ELF-1 (cell line): Measurements from ENCODE around the gene TMPRSS13.
"Not testable (repeated sequence)": the region's sequence is repeated elsewhere in the genome, so short reads cannot be mapped to it uniquely, and the experiment has no call there.

Source experiments
- DNase-seq: peaks from one replicate; pipeline ENCODE4 v3.0.0-alpha.2; 2016; ENCODE audit warnings: low read depth, low spot score

TMPRSS13 gene

DNA sequence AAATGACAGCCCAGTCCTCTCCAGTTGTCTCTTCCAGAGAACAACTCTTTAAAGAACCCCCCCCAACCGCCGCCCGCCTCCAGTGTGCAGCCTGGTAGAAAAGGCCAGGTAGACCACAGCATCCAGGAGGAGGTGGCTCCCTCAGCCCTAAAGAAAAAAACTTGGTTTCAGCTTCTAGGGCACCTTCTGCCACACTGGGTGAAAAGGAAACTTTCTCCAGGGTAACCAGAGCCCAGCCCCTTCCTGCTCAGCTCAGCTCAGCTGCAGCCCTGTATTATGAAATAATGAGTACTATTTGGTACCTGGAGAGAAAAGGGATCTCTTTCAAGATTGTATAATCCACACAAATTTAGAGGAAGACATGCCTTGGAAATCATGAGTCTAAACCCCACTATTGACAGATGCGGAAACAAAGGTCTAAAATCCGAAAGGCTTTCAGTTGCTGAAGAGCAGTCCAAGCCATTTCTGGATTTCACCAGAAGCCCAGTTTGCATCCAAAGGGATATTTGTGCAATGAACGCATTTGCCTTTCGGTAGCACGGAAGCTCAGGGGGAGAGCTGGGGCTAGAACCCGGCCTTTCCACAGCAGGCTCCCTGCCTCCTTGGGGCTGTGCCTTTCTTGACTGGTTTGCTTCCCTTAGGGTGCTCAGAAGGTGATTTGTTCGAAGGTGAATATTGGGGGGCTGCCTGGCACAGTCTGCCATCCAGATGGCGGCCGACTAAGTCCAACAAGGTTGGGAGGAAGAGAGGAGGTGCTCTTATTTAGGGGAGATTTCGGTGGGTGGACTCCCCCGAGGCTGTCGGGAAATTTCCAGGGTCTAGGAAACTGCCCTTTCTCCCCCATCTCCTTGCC lies 56.0 kb downstream of the TMPRSS13 start:
- no peak for DNase-seq

DNA sequence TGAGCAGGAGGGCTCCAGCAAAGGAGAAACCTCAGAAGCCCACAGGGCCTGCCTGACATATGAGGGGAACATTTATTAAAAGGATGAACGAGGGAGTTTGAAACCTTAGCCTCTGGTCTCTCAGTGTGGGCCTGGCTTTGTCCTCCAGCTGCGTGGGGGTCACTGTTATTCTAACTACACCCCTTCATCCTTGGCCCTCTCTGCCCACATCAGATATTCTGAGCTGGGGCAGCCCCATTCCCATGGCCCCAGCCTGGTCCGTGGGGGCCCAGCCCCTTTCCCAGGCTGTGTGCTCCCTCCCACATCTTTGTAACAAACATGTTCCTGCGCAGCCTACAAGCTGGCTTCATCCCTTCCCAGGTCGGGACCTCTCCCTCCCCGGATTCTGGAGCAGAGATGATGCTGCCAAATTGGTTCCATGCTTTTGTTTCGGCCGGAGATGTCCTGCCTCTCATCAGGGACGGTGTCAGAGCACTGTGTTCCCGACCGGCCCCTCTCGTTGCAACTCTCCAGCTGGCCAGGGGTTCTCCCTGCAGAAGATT lies 56.7 kb downstream of the TMPRSS13 start:
- no peak for DNase-seq

DNA sequence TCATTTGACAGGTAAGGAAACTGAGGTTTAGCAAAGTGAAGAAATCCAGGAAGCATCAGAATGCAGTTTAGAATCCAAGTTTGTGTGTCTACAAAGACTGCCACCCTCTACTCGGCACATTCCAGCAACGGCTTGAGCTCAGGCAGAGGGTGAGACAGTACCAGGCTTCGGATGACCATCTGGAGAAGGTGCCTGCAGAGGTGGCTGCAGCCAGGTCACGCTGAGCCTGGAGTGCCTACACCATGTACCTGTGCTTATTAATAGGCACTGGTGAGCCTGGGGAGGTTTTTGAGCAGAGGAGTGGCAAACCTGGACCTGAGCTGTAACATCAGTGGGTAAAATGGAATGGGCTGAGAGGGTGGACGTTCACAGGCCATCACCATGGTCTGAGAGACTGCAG lies 57.4 kb downstream of the TMPRSS13 start:
- no peak for DNase-seq

DNA sequence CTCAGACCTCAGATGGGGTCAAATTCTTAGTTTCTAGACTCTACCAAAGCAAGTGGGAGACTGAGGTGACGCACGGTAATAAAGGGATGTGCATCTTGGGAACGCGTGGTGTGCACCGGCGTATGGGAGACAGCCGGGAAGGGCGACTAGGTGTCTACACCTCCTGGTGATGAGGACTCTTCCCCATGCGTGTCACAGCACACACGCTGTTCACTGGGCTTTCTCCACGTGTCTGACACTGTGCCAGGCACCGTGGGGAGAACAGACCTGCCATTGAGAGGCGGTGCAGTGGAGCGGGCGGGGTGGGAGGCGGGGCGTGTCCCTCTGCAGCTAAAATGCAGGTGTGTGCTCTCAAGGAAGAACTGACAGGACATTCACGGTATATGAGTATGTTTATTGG lies 58.0 kb downstream of the TMPRSS13 start:
- no peak for DNase-seq

DNA sequence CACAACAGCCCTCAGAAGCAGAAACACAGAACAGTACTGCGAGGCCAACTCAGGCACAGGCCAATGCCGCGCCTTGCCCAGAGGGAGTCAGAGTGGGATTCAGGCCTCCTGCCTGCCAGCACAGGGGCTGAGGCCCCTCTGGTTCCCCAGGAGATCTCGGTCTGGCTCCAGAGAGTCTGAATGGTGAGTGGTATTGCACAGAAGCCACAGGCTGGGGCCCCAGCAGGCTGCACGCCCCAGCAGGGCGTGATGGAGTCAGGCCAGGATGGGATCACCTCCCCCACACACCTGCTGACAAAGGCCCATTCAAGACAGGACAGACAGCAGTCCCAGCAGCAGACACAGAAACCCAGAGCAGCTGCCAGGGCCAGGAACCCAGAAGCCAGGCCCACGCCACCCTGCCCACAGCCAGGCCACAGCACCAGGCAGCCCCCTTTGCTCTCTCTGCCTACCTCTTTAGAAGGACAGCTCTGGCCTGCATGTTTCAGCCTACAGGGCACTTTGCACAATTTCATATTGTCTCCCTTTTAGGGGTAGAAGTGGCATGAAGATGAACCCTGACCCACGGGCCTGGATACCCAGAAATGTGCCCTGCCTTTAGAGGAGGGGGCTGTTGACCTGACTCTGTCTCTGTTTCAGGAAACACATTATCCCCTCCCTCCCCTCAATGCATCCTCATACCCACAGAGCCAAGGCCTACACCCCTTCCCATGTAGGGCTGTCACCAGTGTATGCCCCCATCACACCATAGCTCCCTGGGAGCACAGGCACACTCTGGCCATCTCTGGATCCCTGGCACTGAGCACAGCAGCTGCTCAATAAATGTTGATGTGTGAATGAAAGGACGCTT lies 58.9 kb downstream of the TMPRSS13 start:
- DNase-seq = no peak

DNA sequence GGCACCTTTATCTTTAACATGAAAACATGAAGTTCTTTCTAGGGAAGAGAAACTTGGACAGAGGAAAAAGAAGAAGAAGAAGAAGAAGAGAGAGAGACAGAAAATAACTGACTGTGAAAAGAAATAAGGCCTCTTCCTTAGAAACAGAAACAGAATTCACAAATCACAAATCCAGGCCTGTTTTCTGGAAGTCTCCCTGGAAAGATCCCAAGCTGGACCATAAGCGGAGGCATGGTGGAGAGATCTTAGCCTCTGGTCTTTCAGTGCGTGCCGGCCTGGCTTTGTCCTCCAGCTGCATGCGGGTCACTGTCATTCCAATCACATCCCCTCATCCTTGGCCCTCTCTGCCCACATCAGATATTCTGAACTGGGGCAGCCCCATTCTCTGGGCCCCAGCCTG lies 59.6 kb downstream of the TMPRSS13 start:
- DNase-seq = no peak

DNA sequence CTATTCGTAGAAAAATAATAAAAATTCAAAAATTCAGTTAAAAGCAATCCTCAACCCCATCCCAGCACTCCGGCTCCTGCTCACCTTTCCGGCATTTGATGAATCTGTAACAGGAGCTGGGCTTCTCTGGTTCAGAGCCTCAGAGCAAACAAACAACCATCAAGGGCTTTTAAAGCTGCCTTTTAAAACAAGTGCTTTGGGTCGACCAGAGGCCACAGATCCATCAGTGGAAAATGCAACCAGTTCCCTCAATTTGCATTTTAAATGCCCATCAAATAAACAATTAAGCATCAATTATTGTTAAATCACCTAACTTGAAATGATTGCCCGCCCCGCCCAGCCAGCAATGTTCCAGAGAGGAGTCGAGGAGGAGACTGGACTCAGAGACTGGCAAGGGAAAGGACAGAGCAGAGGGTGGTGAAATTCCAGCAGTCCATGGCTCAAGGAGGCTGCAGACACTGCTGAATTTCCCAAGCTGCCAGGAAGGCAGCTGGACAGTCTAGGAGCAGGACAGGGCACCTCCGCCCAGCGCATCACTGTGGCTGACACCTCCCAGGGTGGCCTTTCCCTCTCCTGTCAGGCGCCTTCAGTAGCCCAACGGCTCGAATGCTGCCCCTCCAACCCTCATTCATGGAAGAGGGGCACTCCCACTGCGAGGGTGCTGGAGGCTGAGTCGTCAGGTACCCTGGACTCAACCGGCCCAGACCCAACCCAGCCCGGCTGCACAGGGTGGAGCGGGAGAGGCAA lies 60.2 kb downstream of the TMPRSS13 start:
- DNase-seq = no peak

DNA sequence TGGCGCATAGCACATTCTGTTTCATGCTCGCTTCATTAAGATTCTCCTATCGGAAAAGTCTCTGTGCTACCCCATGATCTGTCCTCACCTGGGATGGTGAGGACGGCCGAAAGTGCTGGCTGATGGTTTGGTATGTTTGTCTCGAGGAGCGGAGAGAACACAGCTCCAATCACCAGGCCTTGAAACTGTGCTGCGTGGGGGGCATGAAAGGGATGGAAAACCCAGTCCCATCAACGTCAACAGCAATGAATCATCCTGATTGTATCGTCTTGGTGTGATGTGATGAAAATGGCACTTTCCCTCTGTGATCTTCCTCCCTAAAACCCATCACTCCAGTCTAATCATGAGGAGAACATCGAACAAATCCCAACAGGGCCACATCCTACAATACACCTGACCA lies 61.1 kb downstream of the TMPRSS13 start:
- DNase-seq = no peak

DNA sequence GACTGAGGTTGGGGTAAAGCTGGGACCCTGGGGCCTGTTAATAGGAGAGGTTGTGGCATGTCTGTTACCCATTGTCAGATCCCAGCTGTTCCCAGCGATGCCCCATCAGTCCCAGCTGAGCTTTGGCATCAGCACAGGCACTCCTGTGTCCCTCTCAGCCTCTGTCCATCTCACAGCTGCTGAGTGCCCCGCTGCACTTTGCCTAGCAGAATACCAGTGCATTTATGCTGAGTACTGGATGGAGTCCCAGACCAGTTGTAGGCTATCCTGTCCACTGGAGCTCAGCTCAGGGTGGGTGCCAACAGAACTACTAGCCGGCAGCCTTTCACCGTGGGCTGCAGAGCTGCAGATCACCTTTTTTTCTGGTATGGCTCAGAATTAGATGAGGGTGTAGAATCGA lies 62.7 kb downstream of the TMPRSS13 start:
- no peak for DNase-seq

DNA sequence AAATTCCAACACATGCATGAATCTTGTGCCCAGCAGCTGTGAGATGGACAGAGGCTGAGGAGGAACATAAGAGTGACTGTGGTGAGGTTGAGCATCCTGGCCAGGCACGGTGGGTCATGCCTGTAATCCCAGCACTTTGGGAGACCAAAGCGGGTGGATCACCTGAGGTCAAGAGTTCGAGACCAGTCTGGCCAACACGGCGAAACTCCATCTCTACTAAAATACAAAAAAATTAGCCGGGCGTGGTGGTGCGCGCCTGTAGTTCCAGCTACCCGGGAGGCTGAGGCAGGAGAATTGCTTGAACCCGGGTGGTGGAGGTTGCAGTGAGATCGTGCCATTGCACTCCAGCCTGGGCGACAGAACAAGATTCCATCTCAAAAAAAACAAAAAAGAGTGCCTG lies 63.7 kb downstream of the TMPRSS13 start:
- not testable (repeated sequence) for DNase-seq

DNA sequence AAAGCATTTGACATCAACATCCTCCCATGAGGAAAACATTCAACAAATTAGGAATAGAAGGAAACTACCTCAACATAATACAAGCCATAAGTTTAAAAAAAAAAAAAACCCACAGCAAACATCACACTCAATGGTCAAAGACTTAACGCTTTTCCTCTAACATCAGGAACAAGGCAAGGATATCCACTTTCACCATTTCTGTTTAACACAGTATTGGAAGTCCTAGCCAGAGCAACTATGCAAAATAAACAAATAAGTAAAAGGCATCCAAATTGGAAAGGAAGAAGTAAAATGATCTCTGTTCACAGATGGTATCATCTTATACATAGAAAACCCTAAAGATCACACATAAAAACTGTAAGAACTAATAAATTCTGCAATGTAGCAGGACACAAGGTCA lies 65.8 kb downstream of the TMPRSS13 start:
- DNase-seq = no peak

DNA sequence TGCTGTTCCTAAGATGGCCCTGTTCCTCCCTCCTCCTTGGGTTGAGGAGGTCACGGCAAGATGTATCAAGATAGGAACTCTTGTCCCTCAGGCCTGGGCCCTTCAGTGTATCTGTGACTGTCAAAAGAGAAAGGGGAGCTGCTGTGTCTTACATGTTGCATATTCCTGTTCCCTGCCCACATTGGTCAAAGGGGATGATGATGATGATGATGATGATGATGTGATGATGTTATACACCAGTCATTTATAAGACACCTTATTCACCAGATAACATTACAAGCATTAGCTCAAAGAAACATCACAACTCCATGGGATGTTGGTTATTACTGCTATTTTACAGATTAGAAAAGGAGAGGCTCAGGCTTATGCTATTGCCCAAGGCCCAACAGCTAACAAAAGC lies 66.4 kb downstream of the TMPRSS13 start:
- no peak for DNase-seq

DNA sequence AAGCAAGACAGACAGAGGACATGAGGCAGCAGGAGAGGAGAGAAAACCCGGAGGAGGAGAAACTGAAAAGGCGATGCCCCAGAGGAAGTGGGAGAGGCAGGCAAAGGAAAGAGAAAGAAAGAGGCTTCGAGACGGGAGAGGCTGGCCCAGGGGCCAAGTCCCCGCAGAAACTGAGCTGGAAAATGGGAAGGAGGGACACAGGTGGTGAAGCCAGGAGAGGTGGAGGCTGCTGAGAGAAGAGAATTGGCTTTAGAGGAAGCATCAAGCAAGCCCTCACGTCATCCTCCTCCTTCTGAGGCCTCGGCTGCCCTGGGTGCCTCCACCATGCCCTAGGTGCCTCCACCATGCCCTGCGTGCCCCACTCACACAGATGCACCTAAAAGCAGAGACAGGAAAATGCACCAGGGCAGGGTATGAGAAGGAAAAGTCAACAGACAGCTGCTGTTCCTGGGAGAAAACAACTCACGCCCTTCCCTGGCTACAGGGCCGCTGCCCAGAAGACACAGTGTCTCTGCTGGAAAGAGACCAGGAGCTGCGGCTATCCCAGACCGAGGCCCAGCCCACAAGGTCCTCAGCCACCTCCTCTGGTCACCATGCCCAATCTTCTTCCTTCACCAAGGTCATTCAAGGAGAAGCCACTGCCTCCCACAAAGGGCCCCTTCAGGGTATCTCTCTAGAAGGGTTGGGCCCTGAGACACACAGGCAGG lies 67.0 kb downstream of the TMPRSS13 start:
- DNase-seq = no peak

DNA sequence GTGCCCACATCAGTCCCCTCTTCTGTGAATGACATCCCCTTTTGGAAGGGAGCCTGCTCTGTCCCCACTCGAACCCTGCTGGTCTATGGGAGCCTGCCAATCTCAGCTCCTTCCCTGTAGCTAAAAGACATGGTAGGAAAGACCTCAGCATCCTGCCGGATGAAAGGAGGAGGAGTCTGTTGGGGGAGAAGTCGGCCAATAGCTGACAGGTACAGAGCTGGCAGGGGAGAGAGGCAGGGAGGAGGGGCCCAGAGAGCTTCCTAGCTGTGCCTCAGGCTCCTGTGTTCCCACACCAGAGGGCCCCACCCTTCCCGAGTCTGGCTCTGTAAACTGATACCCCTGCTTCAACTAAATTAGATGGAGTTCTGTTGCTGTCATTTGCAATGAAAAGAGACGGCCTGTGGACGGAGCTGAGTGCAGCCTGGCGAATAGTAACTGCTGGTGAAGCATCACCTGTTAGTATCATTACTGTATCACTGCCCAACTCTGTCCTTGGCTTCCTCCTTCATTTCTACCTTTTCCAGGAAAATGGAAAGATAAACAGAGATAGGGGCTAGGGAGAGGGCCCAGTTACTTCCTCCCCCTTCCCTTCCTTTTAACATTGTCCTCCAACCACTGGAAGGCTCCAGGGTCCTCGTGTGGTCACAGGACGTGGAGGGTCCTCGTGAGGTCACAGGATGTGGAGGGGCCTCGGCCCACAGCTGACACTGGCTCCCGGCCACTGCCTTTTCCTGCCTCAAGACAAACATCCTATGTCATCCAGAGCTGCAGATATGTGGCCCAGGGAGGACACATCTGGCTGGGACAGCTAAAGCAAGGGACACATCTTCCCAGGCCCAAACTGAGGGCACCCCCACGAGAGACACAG lies 67.8 kb downstream of the TMPRSS13 start:
- peak; percentile 95 for DNase-seq

DNA sequence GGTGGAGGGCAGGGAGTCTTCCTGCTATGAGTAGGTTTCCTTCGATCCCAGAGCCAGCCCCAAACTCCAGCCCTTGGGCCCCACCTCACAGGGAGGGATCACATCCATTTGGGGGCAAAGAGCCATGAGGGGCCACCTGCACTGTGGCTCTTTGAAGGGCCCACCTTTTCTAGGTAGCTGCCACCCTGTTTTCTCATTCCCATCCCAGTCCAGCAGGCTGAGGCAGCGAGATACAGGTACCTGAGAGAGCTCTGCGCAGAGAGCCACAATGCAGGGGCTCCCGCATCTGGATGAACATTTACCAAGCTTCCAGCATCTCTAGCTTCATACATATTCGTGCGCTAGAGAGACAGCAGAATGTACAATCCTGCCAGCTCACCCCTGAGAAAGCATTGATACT lies 69.1 kb downstream of the TMPRSS13 start:
- DNase-seq = no peak

DNA sequence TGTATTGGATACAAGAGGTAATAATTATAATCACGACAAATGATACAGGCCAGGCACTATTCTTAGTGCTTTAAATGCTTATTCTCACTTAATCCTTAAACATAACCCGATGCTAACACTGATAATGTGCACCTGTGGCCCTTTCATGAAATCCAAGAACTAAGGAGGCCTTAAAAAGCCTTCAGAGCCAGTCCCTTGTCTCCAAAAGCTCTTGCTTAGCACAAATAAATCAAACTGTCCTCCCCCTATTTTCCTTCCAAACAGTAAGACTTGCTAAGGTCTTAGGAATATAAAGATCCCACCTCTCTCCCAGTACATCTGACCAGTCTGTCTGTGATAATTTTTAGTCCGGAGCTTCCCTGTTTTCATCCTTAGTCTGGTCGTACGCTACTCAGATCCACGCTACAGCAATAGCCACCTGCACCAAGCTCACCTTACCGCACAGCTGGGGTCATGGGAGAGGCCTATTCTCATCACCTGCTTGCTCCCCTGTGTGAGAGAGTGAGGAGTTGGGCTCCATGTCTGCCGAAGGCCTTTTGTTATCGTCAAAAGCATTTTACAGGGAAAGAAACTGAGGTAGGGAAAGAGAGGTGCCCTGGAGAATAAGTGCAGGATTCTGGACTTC lies 69.6 kb downstream of the TMPRSS13 start:
- DNase-seq = no peak

DNA sequence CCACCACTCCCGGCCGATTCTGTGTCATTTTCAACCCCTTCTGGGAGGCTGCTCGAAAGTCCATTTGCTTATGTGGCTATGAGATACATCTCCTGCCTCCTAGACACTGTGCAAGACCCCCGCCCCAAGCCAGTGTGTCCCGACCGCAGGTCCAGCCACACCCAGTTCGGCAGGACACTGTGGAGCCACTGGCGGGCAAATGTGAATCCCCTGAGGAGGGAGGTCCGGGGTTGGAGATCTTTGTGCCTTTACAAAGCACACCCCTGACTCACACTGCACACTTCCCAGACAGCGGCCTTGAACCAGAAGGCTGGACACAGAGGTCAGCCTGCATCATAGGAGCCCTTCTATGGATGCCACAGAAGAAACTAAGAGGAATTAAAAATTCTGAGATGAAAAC lies 70.1 kb downstream of the TMPRSS13 start:
- DNase-seq = no peak

DNA sequence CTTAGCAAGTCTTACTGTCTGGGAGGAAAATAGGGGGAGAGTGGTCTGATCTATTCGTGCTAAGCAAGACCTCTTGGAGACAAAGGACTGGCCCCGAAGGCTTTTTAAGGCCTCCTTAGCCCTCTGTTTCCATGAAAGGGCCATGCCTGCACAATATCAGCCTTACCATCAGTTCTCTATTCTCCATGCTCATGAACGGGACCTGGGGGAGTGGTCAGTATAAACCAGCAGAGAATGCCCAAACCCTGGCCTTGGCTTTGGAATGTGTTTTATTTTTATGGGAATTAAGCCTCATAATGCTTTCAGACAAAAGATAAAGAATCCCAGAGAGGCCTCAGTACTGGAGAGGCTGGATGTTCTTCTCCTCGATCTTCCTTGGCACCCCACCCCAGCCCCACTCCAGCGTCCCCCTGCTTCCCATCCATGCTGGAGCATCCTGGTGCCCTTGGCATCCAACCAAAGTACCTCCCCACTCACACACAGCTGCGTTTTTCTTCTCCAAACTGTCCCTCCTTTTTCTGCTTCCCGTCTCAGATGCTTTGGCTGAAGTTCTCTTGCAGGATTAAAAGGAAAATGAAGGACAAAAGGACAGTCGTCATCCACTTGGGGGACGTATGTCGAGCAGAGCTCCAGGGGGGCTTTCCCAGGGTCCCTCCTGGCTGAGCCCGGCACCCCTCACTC lies 71.3 kb downstream of the TMPRSS13 start:
- DNase-seq = no peak
